OCI-LY7 (cell line): ENCODE results near the gene LRRC4C.

Experiments
- CTCF ChIP-seq: fragments of 200-600 bp; sonication (generic); conservative IDR thresholded peaks from 2 replicates; pipeline ENCODE4 v1.5.1; 2014; ENCODE audit warnings: mild to moderate bottlenecking, antibody characterized with exemption, low read length, moderate library complexity, mixed read lengths
- EZH2phosphoT487 ChIP-seq: fragments of 200-600 bp; sonication (generic); IDR thresholded peaks from 2 replicates; pipeline ENCODE4 v1.6.1; 2018; ENCODE audit warnings: low read depth, borderline replicate concordance, mild to moderate bottlenecking, mixed run types, antibody characterized with exemption, low read length, moderate library complexity, mixed read lengths

GRCh38 chr11:41267451-41267850, 192.0 kb downstream of the LRRC4C start:
- TF ChIP-seq CTCF = no peak
- TF ChIP-seq EZH2phosphoT487 = no peak
